Measurements from ENCODE around the gene PGF. TPM values are rescaled to one million over a fixed set of nuclear protein-coding genes. Genes with fewer than 3 reads are reported as not detected.

PGF gene
- polyA plus RNA-seq, 2 donors = 2.4 to 2.5 TPM

GRCh38 chr14:74979442-74980397, 24.3 kb upstream of the PGF start:
- WGBS, 2 donors = 51 to 65% methylated on average over 23 of the region's 23 CpGs
- H3K4me3 ChIP-seq (ENCODE audit: low read depth in 1 of 2, low read length in 2 of 2) = no peak overlapping the region
- H3K27me3 ChIP-seq (ENCODE audit: control insufficient read depth in 1 of 2, insufficient read depth in 2 of 2, low read length in 2 of 2) = no peaks in the 10 kb centered on the region
- H3K9me3 ChIP-seq (ENCODE audit: control insufficient read depth in 2 of 2, insufficient read depth in 1 of 2, low read depth in 1 of 2, low read length in 1 of 2) = no peaks in the 10 kb centered on the region
- no peaks in the 10 kb centered on the region for H3K36me3 ChIP-seq (ENCODE audit: control insufficient read depth in 2 of 2, insufficient read depth in 2 of 2, low read length in 1 of 2)
- peaks cover 3 to 6% of the 10 kb centered on the region in 2 donors for H3K4me1 ChIP-seq (ENCODE audit: control insufficient read depth in 2 of 2, insufficient read depth in 2 of 2, low read length in 1 of 2)
- no peak overlapping the region for H3K27ac ChIP-seq (ENCODE audit: low read depth in 2 of 2, low read length in 1 of 2)

- H3K36me3 ChIP-seq (ENCODE audit: control insufficient read depth in 2 of 2, insufficient read depth in 2 of 2, low read length in 1 of 2) = no peaks in the 10 kb centered on the region
- peaks cover 3 to 9% of the 10 kb centered on the region in 2 donors for H3K4me1 ChIP-seq (ENCODE audit: control insufficient read depth in 2 of 2, insufficient read depth in 2 of 2, low read length in 1 of 2)
- H3K9me3 ChIP-seq (ENCODE audit: control insufficient read depth in 2 of 2, insufficient read depth in 1 of 2, low read depth in 1 of 2, low read length in 1 of 2) = no peaks in the 10 kb centered on the region
- H3K27ac ChIP-seq (ENCODE audit: low read depth in 2 of 2, low read length in 1 of 2) = no peak overlapping the region
- H3K4me3 ChIP-seq (ENCODE audit: low read depth in 1 of 2, low read length in 2 of 2) = no peak overlapping the region
- 49 to 58% methylated on average over 4 of the region's 4 CpGs for WGBS, 2 donors
- H3K27me3 ChIP-seq (ENCODE audit: control insufficient read depth in 1 of 2, insufficient read depth in 2 of 2, low read length in 2 of 2) = no peaks in the 10 kb centered on the region
Measured at GRCh38 chr14:74979029-74979428, 23.6 kb upstream of the PGF start.

GRCh38 chr14:74978416-74978947, 23.1 kb upstream of the PGF start:
- H3K9me3 ChIP-seq (ENCODE audit: control insufficient read depth in 2 of 2, insufficient read depth in 1 of 2, low read depth in 1 of 2, low read length in 1 of 2) = no peaks in the 10 kb centered on the region
- 76% methylated on average over 11 of the region's 11 CpGs for WGBS, 2 donors
- no peak overlapping the region for H3K27ac ChIP-seq (ENCODE audit: low read depth in 2 of 2, low read length in 1 of 2)
- no peaks in the 10 kb centered on the region for H3K36me3 ChIP-seq (ENCODE audit: control insufficient read depth in 2 of 2, insufficient read depth in 2 of 2, low read length in 1 of 2)
- H3K4me1 ChIP-seq (ENCODE audit: control insufficient read depth in 2 of 2, insufficient read depth in 2 of 2, low read length in 1 of 2) = peaks cover 3 to 9% of the 10 kb centered on the region in 2 donors
- no peaks in the 10 kb centered on the region for H3K27me3 ChIP-seq (ENCODE audit: control insufficient read depth in 1 of 2, insufficient read depth in 2 of 2, low read length in 2 of 2)
- H3K4me3 ChIP-seq (ENCODE audit: low read depth in 1 of 2, low read length in 2 of 2) = no peak overlapping the region

GRCh38 chr14:74977901-74978385, 22.5 kb upstream of the PGF start:
- Histone ChIP-seq H3K4me1 (ENCODE audit: control insufficient read depth in 2 of 2, insufficient read depth in 2 of 2, low read length in 1 of 2) (peaks cover 3 to 10% of the 10 kb centered on the region in 2 donors), H3K27me3 (ENCODE audit: control insufficient read depth in 1 of 2, insufficient read depth in 2 of 2, low read length in 2 of 2) (no peaks in the 10 kb centered on the region), H3K36me3 (ENCODE audit: control insufficient read depth in 2 of 2, insufficient read depth in 2 of 2, low read length in 1 of 2) (no peaks in the 10 kb centered on the region), H3K4me3 (ENCODE audit: low read depth in 1 of 2, low read length in 2 of 2) (no peak overlapping the region), H3K9me3 (ENCODE audit: control insufficient read depth in 2 of 2, insufficient read depth in 1 of 2, low read depth in 1 of 2, low read length in 1 of 2) (no peaks in the 10 kb centered on the region), H3K27ac (ENCODE audit: low read depth in 2 of 2, low read length in 1 of 2) (no peak overlapping the region)
- WGBS, 2 donors = 59 to 61% methylated on average over 5 to 6 of the region's 6 CpGs

DNA sequence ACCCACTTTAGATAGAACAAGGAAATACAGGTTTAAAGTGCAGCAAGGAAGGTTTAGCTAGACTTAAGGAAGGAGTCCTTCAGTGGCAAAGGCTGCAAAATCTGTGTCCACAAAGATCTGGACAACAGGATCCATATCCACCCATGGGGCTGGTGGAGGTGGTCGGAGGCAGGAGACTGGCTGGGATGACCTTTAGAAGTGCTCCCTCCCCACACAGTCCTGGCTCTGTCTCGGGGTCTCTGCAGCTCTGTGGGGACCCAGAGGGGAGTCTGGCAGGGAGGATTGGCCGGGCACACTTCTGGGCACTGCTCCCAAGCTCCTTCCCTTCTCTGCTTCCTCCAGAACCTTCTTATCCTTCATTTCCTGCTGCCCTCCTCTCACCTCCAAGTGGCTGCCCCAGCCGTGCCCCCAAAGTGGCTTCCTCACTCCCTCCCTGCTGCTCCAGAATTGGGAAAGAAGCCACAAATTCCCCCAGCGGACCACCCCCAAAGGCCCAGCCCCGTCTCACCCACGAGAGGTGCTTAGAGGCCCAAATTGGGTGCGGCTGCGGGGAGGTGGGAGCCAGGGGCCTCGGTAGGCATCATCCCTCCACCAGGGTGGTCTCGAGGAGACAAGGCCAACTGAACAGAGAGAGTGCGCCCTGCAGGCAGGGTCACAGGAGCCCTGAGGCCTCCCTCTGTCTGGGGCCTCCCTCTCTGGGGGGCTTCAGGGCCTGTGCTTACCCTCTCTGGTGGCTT, 21.9 kb upstream of the PGF start:
- Histone ChIP-seq H3K27me3 (ENCODE audit: control insufficient read depth in 1 of 2, insufficient read depth in 2 of 2, low read length in 2 of 2) (no peaks in the 10 kb centered on the region), H3K27ac (ENCODE audit: low read depth in 2 of 2, low read length in 1 of 2) (no peak overlapping the region), H3K9me3 (ENCODE audit: control insufficient read depth in 2 of 2, insufficient read depth in 1 of 2, low read depth in 1 of 2, low read length in 1 of 2) (no peaks in the 10 kb centered on the region), H3K4me3 (ENCODE audit: low read depth in 1 of 2, low read length in 2 of 2) (no peak overlapping the region), H3K36me3 (ENCODE audit: control insufficient read depth in 2 of 2, insufficient read depth in 2 of 2, low read length in 1 of 2) (no peaks in the 10 kb centered on the region), H3K4me1 (ENCODE audit: control insufficient read depth in 2 of 2, insufficient read depth in 2 of 2, low read length in 1 of 2) (peaks cover 3 to 9% of the 10 kb centered on the region in 2 donors)
- 83 to 85% methylated on average over 12 of the region's 12 CpGs for WGBS, 2 donors

- no peak overlapping the region for H3K4me3 ChIP-seq (ENCODE audit: low read depth in 1 of 2, low read length in 2 of 2)
- H3K4me1 ChIP-seq (ENCODE audit: control insufficient read depth in 2 of 2, insufficient read depth in 2 of 2, low read length in 1 of 2) = peaks cover 3 to 9% of the 10 kb centered on the region in 2 donors
- no peak overlapping the region for H3K27ac ChIP-seq (ENCODE audit: low read depth in 2 of 2, low read length in 1 of 2)
- 70 to 72% methylated on average over 11 of the region's 11 CpGs for WGBS, 2 donors
- H3K9me3 ChIP-seq (ENCODE audit: control insufficient read depth in 2 of 2, insufficient read depth in 1 of 2, low read depth in 1 of 2, low read length in 1 of 2) = no peaks in the 10 kb centered on the region
- H3K36me3 ChIP-seq (ENCODE audit: control insufficient read depth in 2 of 2, insufficient read depth in 2 of 2, low read length in 1 of 2) = no peaks in the 10 kb centered on the region
- H3K27me3 ChIP-seq (ENCODE audit: control insufficient read depth in 1 of 2, insufficient read depth in 2 of 2, low read length in 2 of 2) = no peaks in the 10 kb centered on the region
Measured at GRCh38 chr14:74976264-74977113, 21.1 kb upstream of the PGF start.

DNA sequence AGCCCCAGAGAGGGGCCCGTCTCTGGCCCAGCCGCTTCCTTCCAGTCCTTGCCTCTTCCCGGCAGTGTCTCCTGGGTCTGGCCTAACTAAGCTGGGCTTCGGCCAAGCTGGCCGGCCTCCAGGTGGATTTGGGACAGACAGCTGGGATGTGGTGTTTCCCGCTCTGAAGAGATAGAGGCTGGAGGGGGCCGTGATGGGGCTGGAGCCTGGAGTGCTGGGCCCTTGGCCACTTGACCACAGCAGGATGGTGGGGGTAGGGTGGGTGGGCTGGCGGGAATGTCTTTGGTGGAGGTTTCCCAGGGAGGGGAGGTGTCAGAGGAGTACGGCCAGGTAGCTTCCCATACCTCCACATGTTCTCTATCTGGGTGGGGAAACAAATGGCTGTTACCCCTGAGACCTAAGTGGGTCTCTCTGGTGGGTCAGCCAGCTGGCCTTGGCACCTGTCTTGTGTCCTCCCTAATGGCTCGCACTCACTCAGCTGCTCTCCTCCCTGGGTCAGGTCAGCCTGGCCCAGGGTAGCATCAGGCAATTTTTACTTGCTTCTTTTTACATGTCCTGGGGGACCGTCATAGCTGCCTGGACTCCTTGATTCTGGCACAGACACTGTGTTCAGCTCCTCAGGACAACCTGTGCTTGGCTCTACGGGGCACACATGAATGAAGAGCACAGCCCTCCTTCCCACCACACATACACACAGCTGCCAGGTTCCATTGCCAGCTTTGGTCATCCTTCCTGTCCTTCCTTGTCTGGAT, 19.8 kb upstream of the PGF start:
- H3K4me1 ChIP-seq (ENCODE audit: control insufficient read depth in 2 of 2, insufficient read depth in 2 of 2, low read length in 1 of 2) = peaks cover 3 to 9% of the 10 kb centered on the region in 2 donors
- no peaks in the 10 kb centered on the region for H3K27me3 ChIP-seq (ENCODE audit: control insufficient read depth in 1 of 2, insufficient read depth in 2 of 2, low read length in 2 of 2)
- H3K9me3 ChIP-seq (ENCODE audit: control insufficient read depth in 2 of 2, insufficient read depth in 1 of 2, low read depth in 1 of 2, low read length in 1 of 2) = no peaks in the 10 kb centered on the region
- WGBS, 2 donors = 62 to 75% methylated on average over 12 of the region's 12 CpGs
- no peak overlapping the region for H3K27ac ChIP-seq (ENCODE audit: low read depth in 2 of 2, low read length in 1 of 2)
- no peak overlapping the region for H3K4me3 ChIP-seq (ENCODE audit: low read depth in 1 of 2, low read length in 2 of 2)
- H3K36me3 ChIP-seq (ENCODE audit: control insufficient read depth in 2 of 2, insufficient read depth in 2 of 2, low read length in 1 of 2) = no peaks in the 10 kb centered on the region

DNA sequence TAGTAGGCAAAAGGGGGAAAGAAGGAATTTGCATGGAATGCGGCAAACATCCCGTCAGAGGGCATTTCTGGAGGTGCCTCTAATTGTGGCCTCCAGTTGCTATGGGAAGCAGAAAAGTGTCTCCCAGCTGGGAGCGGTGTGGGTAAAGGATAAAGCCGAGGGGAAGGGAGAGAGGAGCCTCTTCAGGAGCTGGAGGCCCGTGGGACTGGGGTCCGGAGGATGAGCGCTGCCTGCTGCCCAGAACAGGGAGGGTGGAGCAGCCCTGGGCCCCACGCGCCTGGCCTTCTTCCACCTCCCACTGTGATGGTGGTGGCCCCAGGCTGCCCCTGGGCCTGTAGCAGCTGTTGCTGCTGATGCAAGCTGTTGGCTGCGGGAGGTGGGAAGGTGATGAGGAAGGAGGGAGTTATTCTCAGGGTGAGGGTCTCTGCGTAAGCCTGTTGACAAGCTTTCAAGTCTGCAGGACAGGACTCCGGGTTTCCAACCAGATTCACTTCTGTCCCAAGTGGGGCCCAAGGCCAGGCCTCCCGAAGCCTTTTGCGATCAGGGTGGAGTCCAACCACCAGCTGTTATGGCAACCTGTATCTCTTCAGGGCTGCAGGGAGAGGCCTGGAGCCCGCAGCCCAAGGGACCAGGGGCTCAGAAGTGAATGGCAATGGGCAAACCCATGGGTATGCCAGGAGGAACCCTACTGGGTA, 19.1 kb upstream of the PGF start:
- Histone ChIP-seq H3K36me3 (ENCODE audit: control insufficient read depth in 2 of 2, insufficient read depth in 2 of 2, low read length in 1 of 2) (no peaks in the 10 kb centered on the region), H3K4me3 (ENCODE audit: low read depth in 1 of 2, low read length in 2 of 2) (no peak overlapping the region), H3K27me3 (ENCODE audit: control insufficient read depth in 1 of 2, insufficient read depth in 2 of 2, low read length in 2 of 2) (no peaks in the 10 kb centered on the region), H3K4me1 (ENCODE audit: control insufficient read depth in 2 of 2, insufficient read depth in 2 of 2, low read length in 1 of 2) (peaks cover under 1 to 7% of the 10 kb centered on the region in 2 donors), H3K27ac (ENCODE audit: low read depth in 2 of 2, low read length in 1 of 2) (no peak overlapping the region), H3K9me3 (ENCODE audit: control insufficient read depth in 2 of 2, insufficient read depth in 1 of 2, low read depth in 1 of 2, low read length in 1 of 2) (no peaks in the 10 kb centered on the region)
- 80 to 84% methylated on average over 15 of the region's 15 CpGs for WGBS, 2 donors
